HG03159 (cell line): Measurements from ENCODE around the gene GNL1.
"Not testable (repeated sequence)": the region's sequence is repeated elsewhere in the genome, so short reads cannot be mapped to it uniquely, and the experiment has no call there.

Source experiments
- ATAC-seq: cut with Tn5 transposase; IDR thresholded peaks from one replicate; pipeline ENCODE4 v1.9.1; 2021; ENCODE audit warnings: mild to moderate bottlenecking, moderate library complexity; ENCODE audit not compliant: unreplicated experiment

Gene GNL1

DNA sequence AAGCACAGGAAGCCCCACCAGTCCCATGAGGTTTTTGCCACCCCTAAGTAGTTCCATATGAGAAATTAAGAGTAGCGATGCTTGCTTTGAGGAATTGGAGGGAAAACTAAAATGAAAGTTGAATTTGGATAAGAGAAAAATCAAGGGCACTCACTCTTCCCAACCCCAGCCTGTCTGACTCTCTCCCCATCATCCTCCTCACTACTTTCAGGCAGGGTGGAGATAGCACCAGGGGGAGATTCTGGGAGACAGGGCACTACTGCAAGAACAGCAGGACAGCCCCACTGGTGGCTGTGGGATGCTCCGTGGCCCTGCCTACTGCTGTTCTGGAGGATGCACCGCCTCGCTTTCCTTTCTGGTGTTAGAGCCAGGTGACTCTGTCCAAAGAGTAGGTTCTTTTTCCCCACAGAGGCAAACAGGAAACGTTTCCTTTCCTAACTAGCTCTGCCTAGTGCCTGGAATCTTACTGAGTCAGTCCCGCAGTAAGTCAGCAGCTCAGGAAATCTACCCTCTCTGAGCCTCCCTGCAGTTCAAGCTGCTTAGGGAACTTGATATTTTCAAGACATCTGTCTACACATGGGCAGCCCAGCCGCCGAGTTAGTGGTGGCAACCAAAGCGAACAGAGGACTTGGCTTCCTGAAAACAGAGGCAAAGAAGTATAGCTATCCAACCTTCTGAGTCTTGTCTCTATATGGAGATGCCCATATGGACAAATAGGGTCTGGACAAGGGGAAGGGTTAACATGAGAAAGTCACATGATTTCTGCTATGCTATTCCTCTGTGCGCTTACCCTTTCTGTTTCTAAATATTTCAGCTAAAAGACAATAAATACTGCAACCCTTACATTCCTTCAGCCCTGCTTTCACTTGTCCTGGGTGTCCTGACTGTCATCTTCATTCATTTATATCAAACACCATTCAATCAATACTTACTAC is 55.6 kb downstream of the GNL1 start:
- no peak for ATAC-seq

DNA sequence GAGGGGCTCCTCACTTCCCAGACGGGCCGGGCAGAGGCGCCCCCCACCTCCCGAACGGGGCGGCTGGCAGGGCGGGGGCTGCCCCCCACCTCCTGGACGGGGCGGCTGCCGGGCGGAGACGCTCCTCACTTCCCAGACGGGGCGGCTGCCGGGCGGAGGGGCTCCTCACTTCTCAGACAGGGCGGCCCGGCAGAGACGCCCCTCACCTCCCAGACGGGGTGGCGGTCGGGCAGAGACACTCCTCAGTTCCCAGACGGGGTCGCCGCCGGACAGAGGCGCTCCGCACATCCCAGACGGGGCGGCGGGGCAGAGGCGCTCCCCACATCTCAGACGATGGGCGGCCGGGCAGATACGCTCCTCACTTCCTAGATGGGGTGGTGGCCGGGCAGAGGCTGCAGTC is 57.6 kb downstream of the GNL1 start:
- ATAC-seq, result not testable (repeated sequence)

DNA sequence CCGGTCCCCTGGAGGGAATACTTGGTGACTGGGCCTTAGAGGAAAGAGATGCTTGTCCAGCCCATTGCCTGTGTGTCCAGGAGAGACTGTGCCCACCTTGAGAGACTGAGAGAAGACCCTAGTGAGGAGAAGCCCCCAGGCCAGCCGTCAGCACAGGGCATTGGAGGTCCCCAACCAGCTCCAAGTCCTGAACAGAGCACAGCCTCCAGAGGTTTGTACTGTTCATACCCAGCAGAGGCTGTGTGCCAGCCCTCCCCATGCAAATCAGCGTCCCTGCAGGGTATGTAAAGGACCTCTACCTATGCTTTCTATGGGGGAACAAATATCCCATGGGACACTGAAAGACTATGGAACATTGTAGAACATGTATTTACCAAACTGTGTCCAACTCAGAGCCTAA is 58.6 kb downstream of the GNL1 start:
- no peak for ATAC-seq

DNA sequence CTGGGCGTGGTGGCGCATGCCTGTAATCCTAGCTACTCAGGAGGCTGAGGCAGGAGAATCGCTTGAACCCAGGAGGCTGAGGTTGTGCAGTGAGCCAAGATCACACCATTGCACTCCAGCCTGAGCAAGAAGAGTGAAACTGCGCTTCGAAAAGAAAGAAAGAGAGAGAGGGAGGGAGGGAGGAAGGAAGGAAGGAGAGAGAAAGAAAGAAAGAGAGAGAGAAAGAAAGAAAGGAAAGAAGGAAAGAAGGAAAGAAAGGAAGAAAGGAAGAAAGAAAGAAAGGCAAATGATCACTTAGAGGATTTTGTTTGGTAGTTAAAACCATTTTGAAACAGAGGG is 59.1 kb downstream of the GNL1 start:
- ATAC-seq, result not testable (repeated sequence)

DNA sequence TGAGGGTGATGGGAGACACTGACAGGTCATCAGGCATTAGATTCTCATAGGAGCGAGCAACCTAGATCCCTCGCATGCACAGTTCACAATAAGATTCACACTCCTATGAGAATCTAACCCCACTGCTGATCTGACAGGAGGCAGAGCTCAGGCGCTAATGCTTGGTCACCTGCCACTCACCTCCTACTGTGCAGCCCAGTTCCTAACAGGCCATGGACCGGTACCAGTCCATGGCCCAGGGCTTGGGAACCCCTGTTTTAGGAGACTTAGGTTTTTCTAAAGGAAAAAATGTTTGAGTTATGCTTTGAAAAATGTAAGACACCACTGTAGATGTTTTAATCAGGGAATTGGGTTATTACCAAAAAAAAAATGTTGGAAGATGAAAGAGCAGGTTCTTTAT is 60.3 kb downstream of the GNL1 start:
- no peak for ATAC-seq

DNA sequence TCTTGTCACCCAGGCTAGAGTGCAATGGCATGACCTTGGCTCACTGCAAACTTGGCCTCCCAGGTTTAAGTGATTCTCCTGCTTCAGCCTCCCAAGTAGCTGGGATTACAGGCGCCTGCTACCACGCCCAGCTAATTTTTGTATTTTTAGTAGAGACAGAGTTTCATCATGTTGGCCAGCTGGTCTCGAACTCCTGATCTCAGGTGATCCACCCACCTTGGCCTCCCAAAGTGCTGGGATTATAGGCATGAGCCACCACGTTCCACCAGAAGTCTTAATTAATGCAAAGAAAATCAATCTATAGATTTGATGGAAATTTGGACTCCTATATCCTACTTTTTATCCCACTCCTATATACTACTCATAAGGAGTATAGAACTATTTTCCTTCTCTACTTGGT is 61.2 kb downstream of the GNL1 start:
- ATAC-seq, result not testable (repeated sequence)

DNA sequence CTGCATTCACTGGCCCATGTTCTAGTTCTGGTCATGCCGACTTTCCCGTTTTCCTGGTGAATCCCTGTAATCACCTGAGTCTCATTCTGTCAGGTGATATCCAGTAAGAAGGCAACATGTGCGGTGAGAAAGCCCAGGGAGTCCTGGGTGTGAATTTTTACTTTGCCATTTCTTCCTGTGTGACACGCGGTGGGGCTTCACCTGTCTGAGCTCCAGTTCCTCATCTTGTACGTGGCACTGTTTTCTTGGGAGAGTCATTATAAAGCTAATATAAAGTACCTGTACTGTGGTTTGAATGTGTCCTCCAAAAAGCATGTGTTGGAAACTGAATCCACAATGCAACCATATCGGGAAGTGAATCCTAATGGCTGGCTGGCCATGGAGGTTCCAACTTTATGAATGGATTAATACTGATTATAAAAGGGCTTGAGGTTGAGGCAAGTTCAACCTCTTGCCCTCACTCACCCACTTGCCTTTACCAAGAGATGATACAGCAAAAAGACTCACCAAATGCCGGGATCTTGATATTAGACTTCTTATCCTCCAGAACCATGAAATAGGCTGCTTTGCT is 61.9 kb downstream of the GNL1 start:
- ATAC-seq, result no peak

DNA sequence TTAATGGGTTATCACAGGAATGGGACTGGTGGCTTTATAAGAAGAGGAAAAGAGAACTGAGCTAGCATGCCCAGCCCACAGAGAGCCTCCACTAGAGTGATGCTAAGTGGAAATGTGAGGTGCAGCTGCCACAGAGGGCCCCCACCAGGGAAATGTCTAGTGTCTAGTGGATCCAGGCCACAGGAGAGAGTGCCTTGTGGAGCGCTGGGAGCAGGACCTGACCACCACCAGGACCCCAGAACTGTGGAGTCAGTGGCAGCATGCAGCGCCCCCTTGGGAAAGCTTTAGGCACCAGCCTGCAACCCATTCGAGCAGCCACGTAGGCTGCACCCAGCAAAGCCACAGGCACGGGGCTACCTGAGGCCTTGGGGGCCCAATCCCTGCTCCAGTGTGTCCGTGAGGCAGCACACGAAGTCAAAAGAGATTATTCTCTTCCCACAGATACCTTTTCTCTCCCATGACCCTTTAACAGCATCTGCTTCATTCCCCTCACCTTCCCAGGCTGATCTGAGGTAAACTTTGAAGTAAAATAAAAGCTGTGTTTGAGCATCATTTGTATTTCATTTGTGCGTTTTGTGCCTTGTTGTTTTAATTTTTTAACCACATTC is 62.5 kb downstream of the GNL1 start:
- ATAC-seq, result no peak

DNA sequence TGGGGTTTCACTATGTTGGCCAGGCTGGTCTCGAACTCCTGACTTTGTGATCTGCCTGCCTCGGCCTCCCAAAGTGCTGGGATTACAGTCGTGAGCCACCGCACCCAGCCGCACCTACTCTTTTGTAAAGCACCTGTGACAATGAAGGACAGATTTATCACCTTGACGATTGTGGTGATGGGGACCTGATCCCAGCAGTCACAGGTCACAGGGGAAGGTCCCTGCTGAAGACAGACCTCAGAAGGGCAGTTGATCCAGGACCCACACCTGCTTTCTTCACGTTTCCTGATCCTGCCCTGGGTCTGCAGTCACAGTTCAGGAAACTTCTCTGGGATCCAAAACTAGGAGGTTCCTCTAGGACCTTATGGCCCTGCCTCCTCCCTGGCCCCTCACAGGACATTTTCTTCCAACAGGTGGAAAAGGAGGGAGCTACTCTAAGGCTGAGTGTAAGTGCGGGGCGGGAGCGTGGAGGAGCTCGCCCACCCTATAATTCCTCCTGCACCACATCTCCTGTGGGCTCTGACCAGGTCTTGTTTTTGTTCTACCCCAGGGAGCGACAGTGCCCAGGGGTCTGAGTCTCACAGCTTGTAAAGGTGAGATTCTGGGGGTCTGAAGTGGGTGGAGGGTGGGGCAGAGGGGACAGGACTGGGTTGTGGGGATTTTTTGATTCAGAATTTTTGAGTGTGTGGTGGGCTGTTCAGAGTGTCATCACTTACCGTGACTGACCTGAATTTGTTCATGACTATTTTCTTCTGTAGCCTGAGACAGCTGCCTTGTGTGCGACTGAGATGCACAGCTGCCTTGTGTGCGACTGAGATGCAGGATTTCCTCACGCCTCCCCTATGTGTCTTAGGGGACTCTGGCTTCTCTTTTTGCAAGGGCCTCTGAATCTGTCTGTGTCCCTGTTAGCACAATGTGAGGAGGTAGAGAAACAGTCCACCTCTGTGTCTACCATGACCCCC is 64.0 kb downstream of the GNL1 start:
- no peak for ATAC-seq
